IPS-11a (cell line): ENCODE measurements around the gene CDK16.
"Not testable (repeated sequence)": the region's sequence is repeated elsewhere in the genome, so short reads cannot be mapped to it uniquely, and the experiment has no call there.

ENCODE experiments used
- H3K4me3 ChIP-seq: one replicate; pipeline ENCODE4 v1.5.1; 2013; ENCODE audit warnings: low read depth, low read length, control low read depth

CDK16 gene

GRCh38 chrX:47247206-47247998 is 28.9 kb downstream of the CDK16 start:
- no peak overlapping the region for H3K4me3 ChIP-seq

GRCh38 chrX:47247999-47248320 is 29.5 kb downstream of the CDK16 start:
- no peak overlapping the region for H3K4me3 ChIP-seq

- no peak overlapping the region for H3K4me3 ChIP-seq
Measured at GRCh38 chrX:47248576-47248975, 30.1 kb downstream of the CDK16 start.

- H3K4me3 ChIP-seq, result no peak overlapping the region
Measured at GRCh38 chrX:47250017-47250347, 31.5 kb downstream of the CDK16 start.

GRCh38 chrX:47257620-47258019 is 39.1 kb downstream of the CDK16 start:
- H3K4me3 ChIP-seq, result not testable (repeated sequence)

GRCh38 chrX:47264483-47265173 is 46.1 kb downstream of the CDK16 start:
- no peak overlapping the region for H3K4me3 ChIP-seq

GRCh38 chrX:47266643-47267042 is 48.2 kb downstream of the CDK16 start:
- H3K4me3 ChIP-seq, result no peak overlapping the region

- no peak overlapping the region for H3K4me3 ChIP-seq
Measured at GRCh38 chrX:47272013-47272408, 53.5 kb downstream of the CDK16 start.

GRCh38 chrX:47273011-47273730 is 54.7 kb downstream of the CDK16 start:
- no peak overlapping the region for H3K4me3 ChIP-seq

GRCh38 chrX:47278691-47279090 is 60.2 kb downstream of the CDK16 start:
- H3K4me3 ChIP-seq, result no peak overlapping the region
